AG09319 (cell line): ENCODE results near the gene PLRG1.
"Not testable (repeated sequence)": the region's sequence is repeated elsewhere in the genome, so short reads cannot be mapped to it uniquely, and the experiment has no call there.

Experiments
- DNase-seq: peaks from one replicate; pipeline ENCODE4 v3.0.0-alpha.2; 2010; ENCODE audit warnings: low read depth; ENCODE audit errors: extremely low read depth
- CTCF ChIP-seq: IDR thresholded peaks from 2 replicates; pipeline ENCODE4 v1.5.1; 2011; ENCODE audit warnings: low read depth, mild to moderate bottlenecking, inconsistent platforms, low read length, moderate library complexity

PLRG1 gene

DNA sequence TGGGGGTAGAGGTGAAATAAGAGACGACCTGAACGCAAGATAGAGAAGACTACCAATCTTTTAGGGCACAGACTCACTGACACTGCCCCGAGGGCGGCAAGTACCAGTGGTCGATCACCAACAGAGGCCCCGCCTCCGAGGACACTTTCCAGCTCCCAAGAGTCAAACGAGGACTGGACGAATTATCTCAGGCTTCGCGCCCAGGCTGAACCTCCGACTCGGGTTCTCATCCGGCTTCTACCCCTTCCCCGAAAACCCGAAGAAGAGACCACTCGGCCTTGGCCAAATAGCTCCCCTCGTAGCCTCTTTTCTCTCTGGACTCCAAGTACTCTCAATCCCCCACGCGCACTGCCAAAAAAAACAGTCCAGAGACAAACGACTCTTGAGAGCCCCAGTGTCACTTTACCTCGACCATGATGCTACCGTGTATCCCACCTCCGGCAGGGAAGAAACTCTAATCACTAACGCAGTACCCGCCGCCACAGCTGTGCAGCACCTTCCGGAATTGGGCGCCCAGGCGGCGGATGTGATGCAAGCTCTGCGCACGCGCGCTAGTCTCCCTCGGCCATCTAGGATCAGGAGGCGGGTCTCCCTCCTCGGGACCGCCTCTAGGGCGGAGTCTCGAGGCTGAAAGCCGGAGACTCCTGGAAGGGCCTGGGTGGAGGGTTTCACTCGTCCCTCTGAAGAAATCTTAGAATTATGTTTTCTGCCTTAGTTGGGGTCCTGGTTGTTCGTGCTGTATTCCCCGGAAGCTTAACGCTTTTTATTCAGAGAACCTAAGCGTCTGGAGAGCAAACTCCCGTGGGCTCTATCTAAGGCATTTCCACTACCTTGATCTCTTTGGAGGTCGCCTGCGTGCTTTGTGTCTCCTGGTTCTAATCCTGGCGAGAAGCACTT lies at the start of gene PLRG1:
Gene PLRG1, minus strand, starts transcription at position 507 of the 897 bp plus-strand sequence. Its CDS starts 92 bp downstream, at position 415.
- peak; percentile 83 for DNase-seq
- no peak for TF ChIP-seq CTCF

DNA sequence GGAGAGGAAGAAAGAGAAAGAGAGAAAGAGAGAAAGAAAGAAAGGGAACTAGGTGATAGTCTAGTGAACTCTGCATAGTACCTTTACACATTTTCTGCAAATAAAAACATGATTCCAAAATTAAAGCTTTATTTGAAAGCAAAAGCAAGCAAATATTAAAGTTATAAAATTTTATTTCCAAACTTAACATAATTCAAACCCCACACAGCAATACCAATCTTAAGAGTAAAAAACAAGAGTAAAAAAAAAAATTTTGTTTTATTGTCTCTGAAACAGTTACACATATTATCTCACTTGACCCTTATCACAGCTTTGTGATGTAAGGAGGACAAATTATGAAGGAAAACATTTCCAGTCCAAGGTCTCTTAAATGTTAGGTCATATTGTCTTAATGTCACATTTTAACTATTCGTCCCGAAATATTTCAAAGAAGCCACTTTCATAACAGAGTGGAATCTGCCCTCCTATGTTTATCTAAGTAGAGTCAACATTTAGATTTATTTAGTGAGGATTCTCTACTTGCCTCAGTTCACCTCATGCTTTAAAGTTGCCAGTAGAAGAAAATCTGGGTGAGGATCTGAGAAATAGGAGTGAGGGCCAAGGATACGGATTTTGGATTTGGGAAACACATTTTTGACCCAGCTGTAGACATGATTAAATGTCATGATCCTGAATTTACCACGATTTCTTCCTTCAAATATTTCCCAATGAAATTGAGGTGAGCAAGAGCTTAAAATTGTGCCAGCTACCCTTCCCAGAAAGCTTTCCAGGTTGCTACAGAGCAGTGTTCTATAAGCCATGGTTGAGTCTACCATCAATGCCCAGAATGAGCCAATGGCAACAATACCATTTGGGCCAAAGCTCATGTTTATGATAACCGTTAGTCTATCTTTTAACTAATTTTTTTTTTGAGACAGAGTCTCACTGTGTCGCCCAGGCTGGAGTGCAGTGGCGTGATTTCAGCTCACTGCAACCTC lies 47.9 kb upstream of the PLRG1 start:
- no peak for DNase-seq
- TF ChIP-seq CTCF = no peak

GRCh38 chr4:154597281-154597680 lies 47.1 kb upstream of the PLRG1 start:
- not testable (repeated sequence) for DNase-seq

DNA sequence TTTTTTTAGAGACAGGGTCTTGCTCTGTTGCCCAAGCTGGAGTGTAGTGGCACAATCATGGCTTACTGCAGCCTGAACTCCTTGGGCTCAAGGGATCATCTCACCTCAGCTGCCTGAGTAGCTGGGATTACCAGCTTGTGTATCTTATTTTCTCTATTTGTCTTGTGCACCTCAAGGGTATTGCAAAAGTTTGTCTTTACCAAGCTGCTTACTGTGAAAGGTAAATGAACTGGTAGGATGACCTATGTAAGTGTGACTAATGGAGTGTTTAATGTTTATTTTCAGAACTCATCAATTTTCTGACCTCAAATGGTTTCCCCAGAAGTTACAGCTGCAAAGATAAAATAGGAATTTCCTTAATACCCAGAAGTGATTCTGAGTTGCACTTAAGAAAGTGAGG lies 45.6 kb upstream of the PLRG1 start:
- TF ChIP-seq CTCF = no peak
- no peak for DNase-seq

- DNase-seq = not testable (repeated sequence)
Measured at GRCh38 chr4:154594343-154594742, 44.1 kb upstream of the PLRG1 start.

DNA sequence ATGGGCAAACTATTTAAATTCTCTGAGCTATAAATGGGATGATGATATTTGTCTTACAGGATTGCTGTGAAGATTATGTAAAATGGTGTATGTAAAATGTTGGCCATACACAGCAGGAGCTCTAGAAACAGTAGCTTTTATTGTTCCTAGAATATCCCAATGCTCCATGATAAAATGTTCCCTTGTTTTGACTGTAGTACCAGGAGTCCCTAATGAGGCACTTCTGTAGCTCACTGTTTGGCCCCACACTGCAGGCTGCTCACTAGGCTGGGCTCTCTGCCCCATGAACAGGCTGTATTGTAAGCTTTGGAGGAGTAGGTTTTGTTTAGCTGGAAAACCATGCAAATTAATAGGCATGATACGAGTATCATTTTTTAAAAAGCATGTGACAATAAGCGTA lies 43.7 kb upstream of the PLRG1 start:
- TF ChIP-seq CTCF = no peak
- DNase-seq = no peak

DNA sequence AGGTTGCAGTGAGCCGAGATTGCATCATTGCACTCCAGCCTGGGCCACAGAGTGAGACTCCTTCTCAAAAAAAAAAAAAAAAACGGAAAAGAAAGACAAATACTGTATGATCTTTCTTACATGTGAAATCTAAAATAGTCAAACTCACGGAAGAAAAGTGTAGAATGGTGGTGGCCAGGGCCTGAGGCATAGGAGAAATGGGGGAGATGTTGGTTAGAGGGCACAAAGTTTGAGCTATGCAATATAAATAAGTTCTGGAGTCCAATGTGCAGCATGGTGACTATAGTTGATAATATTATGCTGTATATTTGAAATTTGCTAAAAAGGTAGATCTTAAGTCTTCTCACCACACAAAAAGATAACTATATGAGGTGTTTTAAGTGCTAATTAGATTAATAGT lies 41.7 kb upstream of the PLRG1 start:
- no peak for TF ChIP-seq CTCF

More for the DNA sequence above, 41.7 kb upstream of the PLRG1 start:
- DNase-seq = no peak
